IMR-90 (cell line): ENCODE measurements around the gene PPP2R5B. TPM values are rescaled to one million over a fixed set of nuclear protein-coding genes. Genes with fewer than 3 reads are reported as not detected.

ENCODE experiments used
- ATAC-seq: fragments of 200-7000 bp; cut with Tn5 transposase; 2 replicates; pipeline ENCODE4 v1.9.1; 2020; ENCODE audit warnings: low read depth, mild to moderate bottlenecking, moderate library complexity
- BruUV-seq: library from RNA; stranded (reverse); fragments of 400-500 nt; replicated peaks from 2 replicates; lab custom pipeline; 2021; lab: Mats Ljungman, UMichigan
- CTCF ChIA-PET: fragments of 300-600 bp; formaldehyde crosslinking; extraction: SDS; loops from one replicate; lab custom pipeline; 2021; ENCODE audit warnings: antibody characterized with exemption; lab: Yijun Ruan, JAX
- POLR2A ChIA-PET: fragments of 300-600 bp; sonication (Branson Sonifier 250); formaldehyde crosslinking; loops from one replicate; lab custom pipeline; 2022; ENCODE audit warnings: antibody characterized with exemption; ENCODE audit not compliant: unreplicated experiment; lab: Charles Lee
- DNase-seq: peaks from one replicate; pipeline ENCODE4 v3.0.0; 2013
- H2AFZ ChIP-seq: replicated peaks from 2 replicates; pipeline ENCODE3; 2013; ENCODE audit warnings: low read length, mild to moderate bottlenecking; ENCODE audit not compliant: poor library complexity
- H2AK5ac ChIP-seq: 2 replicates; pipeline ENCODE4 v1.6.1; 2013; ENCODE audit warnings: low read depth, low read length, inconsistent platforms
- H2AK9ac ChIP-seq: replicated peaks from 2 replicates; pipeline ENCODE3; 2013; ENCODE audit warnings: mild to moderate bottlenecking, low read depth, low read length, moderate library complexity; ENCODE audit not compliant: poor library complexity
- H2BK120ac ChIP-seq: 2 replicates; pipeline ENCODE4 v1.6.1; 2013; ENCODE audit warnings: low read depth, low read length, inconsistent platforms
- H2BK15ac ChIP-seq: 3 replicates; pipeline ENCODE4 v1.6.1; 2013; ENCODE audit warnings: low read depth, low read length, inconsistent platforms
- H2BK20ac ChIP-seq: 2 replicates; pipeline ENCODE4 v1.6.1; 2013; ENCODE audit warnings: low read depth, mild to moderate bottlenecking, inconsistent platforms, low read length, moderate library complexity
- H2BK5ac ChIP-seq: 2 replicates; pipeline ENCODE4 v1.6.1; 2013; ENCODE audit warnings: mild to moderate bottlenecking, low read depth, low read length, inconsistent platforms; ENCODE audit not compliant: poor library complexity, severe bottlenecking
- H3K14ac ChIP-seq: replicated peaks from 2 replicates; pipeline ENCODE4 v1.6.1; 2013; ENCODE audit warnings: low read depth, low read length, inconsistent platforms
- H3K18ac ChIP-seq: 2 replicates; pipeline ENCODE4 v1.6.1; 2013; ENCODE audit warnings: low read depth, low read length, control low read depth
- H3K23ac ChIP-seq: 2 replicates; pipeline ENCODE4 v1.6.1; 2013; ENCODE audit warnings: low read depth, low read length, inconsistent platforms
- H3K27ac ChIP-seq: 2 replicates; pipeline ENCODE4 v1.5.1; 2013; ENCODE audit warnings: mild to moderate bottlenecking, control low read depth, low read length; ENCODE audit not compliant: insufficient read depth
- H3K27me3 ChIP-seq: 2 replicates; pipeline ENCODE4 v1.6.1; 2013; ENCODE audit warnings: low read length; ENCODE audit not compliant: control insufficient read depth, insufficient read depth
- H3K36me3 ChIP-seq: 2 replicates; pipeline ENCODE4 v1.6.1; 2013; ENCODE audit warnings: low read length, mixed read lengths; ENCODE audit not compliant: control insufficient read depth, insufficient read depth
- H3K4ac ChIP-seq: 2 replicates; pipeline ENCODE4 v1.6.1; 2013; ENCODE audit warnings: low read depth, low read length, inconsistent platforms
- H3K4me1 ChIP-seq: 2 replicates; pipeline ENCODE4 v1.6.1; 2013; ENCODE audit warnings: low read length, mixed read lengths; ENCODE audit not compliant: control insufficient read depth, insufficient read depth
- H3K4me2 ChIP-seq: 2 replicates; pipeline ENCODE4 v1.6.1; 2013; ENCODE audit warnings: low read depth, mild to moderate bottlenecking, control low read depth, low read length, moderate library complexity
- H3K4me3 ChIP-seq: 2 replicates; pipeline ENCODE4 v1.5.1; 2013; ENCODE audit warnings: low read depth, mild to moderate bottlenecking, control low read depth, low read length, moderate library complexity; ENCODE audit not compliant: insufficient read depth
- H3K56ac ChIP-seq: 2 replicates; pipeline ENCODE4 v1.6.1; 2013; ENCODE audit warnings: low read length, inconsistent platforms; ENCODE audit not compliant: insufficient read depth; ENCODE audit errors: extremely low read depth
- H3K79me1 ChIP-seq, 2 experiments: 2 replicates each; pipeline ENCODE4 v1.6.1; 2013; ENCODE audit warnings: low read length in 2 of 2, inconsistent platforms in 1 of 2, low read depth in 1 of 2
- H3K9ac ChIP-seq: 2 replicates; pipeline ENCODE4 v1.6.1; 2013; ENCODE audit warnings: low read depth, low read length, control low read depth
- H3K9me1 ChIP-seq: 2 replicates; pipeline ENCODE4 v1.6.1; 2013; ENCODE audit warnings: low read length, inconsistent platforms; ENCODE audit not compliant: insufficient read depth
- H3K9me3 ChIP-seq: 2 replicates; pipeline ENCODE4 v1.6.1; 2013; ENCODE audit warnings: low read length; ENCODE audit not compliant: control insufficient read depth, insufficient read depth
- H4K20me1 ChIP-seq: 2 replicates; pipeline ENCODE4 v1.6.1; 2013; ENCODE audit warnings: low read length, inconsistent platforms; ENCODE audit not compliant: insufficient read depth
- H4K5ac ChIP-seq: 2 replicates; pipeline ENCODE4 v1.6.1; 2013; ENCODE audit warnings: mild to moderate bottlenecking, low read depth, low read length, control low read depth
- H4K8ac ChIP-seq, 2 experiments: 2 replicates each; pipeline ENCODE4 v1.6.1; 2013; ENCODE audit warnings: low read depth in 2 of 2, low read length in 2 of 2, control low read depth in 1 of 2, inconsistent platforms in 1 of 2
- H4K91ac ChIP-seq: 2 replicates; pipeline ENCODE4 v1.6.1; 2013; ENCODE audit warnings: low read depth, low read length, inconsistent platforms; ENCODE audit not compliant: insufficient read depth
- MAFK ChIP-seq: IDR thresholded peaks from 2 replicates; pipeline ENCODE4 v1.6.1; 2012; ENCODE audit warnings: low read depth, low read length, improper control_type of control experiment
- MXI1 ChIP-seq: IDR thresholded peaks from 2 replicates; pipeline ENCODE4 v1.6.1; 2012; ENCODE audit warnings: low read depth, mild to moderate bottlenecking, low read length, moderate library complexity, borderline replicate concordance
- RCOR1 ChIP-seq: IDR thresholded peaks from 2 replicates; pipeline ENCODE4 v1.6.1; 2012; ENCODE audit warnings: mild to moderate bottlenecking, low read length, improper control_type of control experiment; ENCODE audit not compliant: insufficient replicate concordance
- SMC3 ChIP-seq: fragments of 150-350 bp; IDR thresholded peaks from 2 replicates; pipeline ENCODE4 v1.6.1; 2016; ENCODE audit warnings: low read depth, mild to moderate bottlenecking, antibody characterized with exemption, low read length, moderate library complexity
- WGBS, 2 experiments: methylation state at CpG; one replicate each; pipeline versions ENCODE4 v1.1.5 to v1.1.7; 2013; ENCODE audit warnings: missing lambda C conversion rate in 2 of 2; ENCODE audit not compliant: insufficient read length in 1 of 2; ENCODE audit errors: extremely low coverage in 2 of 2; 5-methylcytosine and 5-hydroxymethylcytosine counted together
- dilution Hi-C: fragments of 300-500 bp; cut with HindIII; formaldehyde crosslinking; loops from one replicate; pipeline ENCODE4 v1.14.3; 2018; ENCODE audit warnings: low sequenced_read_pairs; ENCODE audit not compliant: unreplicated experiment
- in situ Hi-C: fragments of 300-500 bp; cut with MboI; formaldehyde crosslinking; loops from 3 replicates; pipeline ENCODE4 v1.14.3; 2019; ENCODE audit warnings: low sequenced_read_pairs, inconsistent platforms, mixed read lengths
- intact Hi-C: fragments of 100-400 bp; cut with micrococcal nuclease; formaldehyde crosslinking; loops from 2 replicates; pipeline ENCODE4 v1.10.0; 2022
- polyA plus RNA-seq, 3 experiments: library from polyadenylated mRNA; depleted of rRNA; stranded (reverse); fragments of >200 nt; gene quantifications; 2 replicates each; pipeline ENCODE4 v1.2.3, GENCODE V29; 2012; ENCODE audit warnings: low replicate concordance in 1 of 3
- total RNA-seq: library from RNA; depleted of rRNA; stranded (reverse); fragments of >200 nt; gene quantifications from 2 replicates; pipeline ENCODE4 v1.2.3, GENCODE V29; 2012
- TF ChIP-seq, protein P1 (sequence below): fragments of 150-350 bp; IDR thresholded peaks from 2 replicates; pipeline ENCODE4 v1.6.1; 2017; ENCODE audit warnings: mild to moderate bottlenecking, antibody characterized with exemption, low read length, low read depth
- TF ChIP-seq, protein P2 (sequence below): conservative IDR thresholded peaks from 2 replicates; pipeline ENCODE4 v1.5.1; 2012; ENCODE audit warnings: mild to moderate bottlenecking, low read depth, low read length, improper control_type of control experiment

The PPP2R5B gene
- total and polyA plus RNA-seq, 2 of the 4 experiments (the other 2 are of a cell fraction) = 6.5 to 23.6 TPM

DNA sequence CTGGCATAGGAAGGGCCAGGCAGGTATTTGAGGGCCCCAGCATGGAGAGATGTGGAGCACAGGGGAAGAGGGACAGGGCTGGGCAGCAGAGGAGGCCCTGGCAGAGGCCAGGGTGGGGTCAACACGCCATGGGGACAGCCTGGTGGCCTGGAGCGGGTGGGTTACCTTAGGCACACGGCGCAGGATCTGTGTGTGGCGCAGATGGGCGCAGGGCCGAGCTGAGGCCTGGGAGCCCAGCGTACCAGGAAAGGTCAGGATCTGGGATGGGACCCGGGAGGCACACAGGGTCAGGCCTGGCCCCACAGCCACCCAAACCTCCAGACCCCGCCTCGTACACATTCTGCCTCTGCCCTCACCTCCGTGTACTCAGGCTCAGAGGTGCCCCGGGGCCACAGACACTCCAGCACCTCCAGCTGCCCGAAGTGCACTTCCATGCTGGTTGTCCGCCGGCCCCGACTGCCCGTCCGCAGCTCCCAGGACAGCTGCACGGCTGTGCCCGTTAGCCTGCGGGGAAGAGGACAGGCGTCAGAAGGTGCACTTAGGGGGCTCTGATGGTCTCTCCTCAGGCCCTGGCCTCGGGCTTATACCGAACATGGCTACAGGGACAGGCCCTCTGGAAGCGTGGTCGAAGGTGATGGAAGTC is 13.9 kb upstream of the PPP2R5B start:
- H3K9ac ChIP-seq = no peak overlapping the region
- no peak overlapping the region for H3K4me3 ChIP-seq
- ATAC-seq (no peak), DNase-seq (no peak)
- H3K9me3 ChIP-seq = no peaks in the 10 kb centered on the region
- H3K27ac ChIP-seq = no peak overlapping the region
- no peak overlapping the region for H3K23ac ChIP-seq
- H4K8ac ChIP-seq = no peak overlapping the region
- no peak overlapping the region for H2BK5ac ChIP-seq
- H4K20me1 ChIP-seq = no peaks in the 10 kb centered on the region
- H3K36me3 ChIP-seq = peaks cover 66% of the 10 kb centered on the region
- no peak overlapping the region for H3K56ac ChIP-seq
- in situ Hi-C loops (no loop called here), intact Hi-C loops (no loop called here), dilution Hi-C loops (no loop called here)
- H2BK120ac ChIP-seq = no peak overlapping the region
- CTCF ChIA-PET = no interaction called here
- no peak overlapping the region for H3K18ac ChIP-seq
- H3K79me1 ChIP-seq = peaks cover 0 to 11% of the 10 kb centered on the region in 2 experiments; a peak in 2 of 4 replicates
- no peak overlapping the region for H2AFZ ChIP-seq
- no peak overlapping the region for H2AK5ac ChIP-seq
- no peak overlapping the region for H3K14ac ChIP-seq
- no peaks in the 10 kb centered on the region for H3K27me3 ChIP-seq
- BruUV-seq = no TSS peak
- no peak overlapping the region for H3K4ac ChIP-seq
- no peaks in the 10 kb centered on the region for H3K9me1 ChIP-seq
- H4K5ac ChIP-seq = no peak overlapping the region
- 97% methylated on average over 15 of the region's 27 CpGs; no CpG with 5 or more reads in 1 of the 2 experiments for WGBS, 2 experiments
- TF ChIP-seq MXI1 = no peak
- no peak for TF ChIP-seq MAFK
- TF ChIP-seq, protein P1, sequence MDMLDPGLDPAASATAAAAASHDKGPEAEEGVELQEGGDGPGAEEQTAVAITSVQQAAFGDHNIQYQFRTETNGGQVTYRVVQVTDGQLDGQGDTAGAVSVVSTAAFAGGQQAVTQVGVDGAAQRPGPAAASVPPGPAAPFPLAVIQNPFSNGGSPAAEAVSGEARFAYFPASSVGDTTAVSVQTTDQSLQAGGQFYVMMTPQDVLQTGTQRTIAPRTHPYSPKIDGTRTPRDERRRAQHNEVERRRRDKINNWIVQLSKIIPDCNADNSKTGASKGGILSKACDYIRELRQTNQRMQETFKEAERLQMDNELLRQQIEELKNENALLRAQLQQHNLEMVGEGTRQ = no peak
- no peak for TF ChIP-seq SMC3
- TF ChIP-seq RCOR1 = no peak
- TF ChIP-seq, protein P2, sequence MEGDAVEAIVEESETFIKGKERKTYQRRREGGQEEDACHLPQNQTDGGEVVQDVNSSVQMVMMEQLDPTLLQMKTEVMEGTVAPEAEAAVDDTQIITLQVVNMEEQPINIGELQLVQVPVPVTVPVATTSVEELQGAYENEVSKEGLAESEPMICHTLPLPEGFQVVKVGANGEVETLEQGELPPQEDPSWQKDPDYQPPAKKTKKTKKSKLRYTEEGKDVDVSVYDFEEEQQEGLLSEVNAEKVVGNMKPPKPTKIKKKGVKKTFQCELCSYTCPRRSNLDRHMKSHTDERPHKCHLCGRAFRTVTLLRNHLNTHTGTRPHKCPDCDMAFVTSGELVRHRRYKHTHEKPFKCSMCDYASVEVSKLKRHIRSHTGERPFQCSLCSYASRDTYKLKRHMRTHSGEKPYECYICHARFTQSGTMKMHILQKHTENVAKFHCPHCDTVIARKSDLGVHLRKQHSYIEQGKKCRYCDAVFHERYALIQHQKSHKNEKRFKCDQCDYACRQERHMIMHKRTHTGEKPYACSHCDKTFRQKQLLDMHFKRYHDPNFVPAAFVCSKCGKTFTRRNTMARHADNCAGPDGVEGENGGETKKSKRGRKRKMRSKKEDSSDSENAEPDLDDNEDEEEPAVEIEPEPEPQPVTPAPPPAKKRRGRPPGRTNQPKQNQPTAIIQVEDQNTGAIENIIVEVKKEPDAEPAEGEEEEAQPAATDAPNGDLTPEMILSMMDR = no peak
- no peak overlapping the region for H2AK9ac ChIP-seq
- H2BK15ac ChIP-seq = no peak overlapping the region
- no peaks in the 10 kb centered on the region for H3K4me1 ChIP-seq
- no peak overlapping the region for H3K4me2 ChIP-seq
- no peak overlapping the region for H2BK20ac ChIP-seq
- no peak overlapping the region for H4K91ac ChIP-seq
- POLR2A ChIA-PET = no interaction called here
